HFFc6 (cell line): ENCODE measurements around the gene APOM. TPM values are rescaled to one million over a fixed set of nuclear protein-coding genes. Genes with fewer than 3 reads are reported as not detected.
A peak's percentile ranks its signal among the peaks of the same experiment; 100 is the strongest.

Source experiments
- DNase-seq: peaks from one replicate; pipeline ENCODE4 v3.0.0-alpha.2; 2018
- H3K27ac Mint-ChIP-seq: 2 replicates; pipeline ENCODE4 v1.8.0; 2020; ENCODE audit warnings: mild to moderate bottlenecking, mixed read lengths
- H3K27me3 Mint-ChIP-seq: 2 replicates; pipeline ENCODE4 v1.8.0; 2021; ENCODE audit warnings: mild to moderate bottlenecking, moderate library complexity, mixed read lengths; ENCODE audit not compliant: insufficient read depth
- H3K36me3 Mint-ChIP-seq: 2 replicates; pipeline ENCODE4 v1.8.0; 2021; ENCODE audit warnings: low read depth, mixed read lengths
- H3K4me1 Mint-ChIP-seq: 2 replicates; pipeline ENCODE4 v1.8.0; 2020; ENCODE audit warnings: low read depth, mixed read lengths
- H3K4me3 Mint-ChIP-seq: 2 replicates; pipeline ENCODE4 v1.8.0; 2020; ENCODE audit warnings: mild to moderate bottlenecking, moderate library complexity, mixed read lengths
- H3K9me3 Mint-ChIP-seq: 2 replicates; pipeline ENCODE4 v1.8.0; 2020; ENCODE audit warnings: mild to moderate bottlenecking, mixed read lengths
- total RNA-seq, 6 experiments: library from RNA; stranded (reverse); fragmentation: NEBNext Ultra II Directional; extraction: Animal tissue kit (Norgen Biotek cat#: 25700); gene quantifications; 2 replicates in 1 of 6; 3 replicates in 5 of 6; pipeline ENCODE4 v1.2.3, GENCODE V29; 2021
- TF ChIP-seq, protein P1 (sequence below): fragments of 200-600 bp; sonication (generic); IDR thresholded peaks from 2 replicates; pipeline ENCODE4 v1.5.0; 2021; ENCODE audit warnings: antibody characterized with exemption, mild to moderate bottlenecking

The APOM gene
- total RNA-seq, 6 experiments from 2014 or later: 2.4 to 4.3 (median 2.8) TPM

GRCh38 chr6:31639043-31639442 lies 16.7 kb upstream of the APOM start:
- Mint-ChIP-seq H3K9me3 (no peaks in the 10 kb centered on the region), H3K27ac (peak overlapping the region; percentile 91), H3K4me1 (peaks cover 54% of the 10 kb centered on the region), H3K4me3 (no peak overlapping the region; the same call in 1 of the 2 replicates), H3K36me3 (peaks cover 50% of the 10 kb centered on the region), H3K27me3 (peaks cover 7% of the 10 kb centered on the region)
- TF ChIP-seq, protein P1, sequence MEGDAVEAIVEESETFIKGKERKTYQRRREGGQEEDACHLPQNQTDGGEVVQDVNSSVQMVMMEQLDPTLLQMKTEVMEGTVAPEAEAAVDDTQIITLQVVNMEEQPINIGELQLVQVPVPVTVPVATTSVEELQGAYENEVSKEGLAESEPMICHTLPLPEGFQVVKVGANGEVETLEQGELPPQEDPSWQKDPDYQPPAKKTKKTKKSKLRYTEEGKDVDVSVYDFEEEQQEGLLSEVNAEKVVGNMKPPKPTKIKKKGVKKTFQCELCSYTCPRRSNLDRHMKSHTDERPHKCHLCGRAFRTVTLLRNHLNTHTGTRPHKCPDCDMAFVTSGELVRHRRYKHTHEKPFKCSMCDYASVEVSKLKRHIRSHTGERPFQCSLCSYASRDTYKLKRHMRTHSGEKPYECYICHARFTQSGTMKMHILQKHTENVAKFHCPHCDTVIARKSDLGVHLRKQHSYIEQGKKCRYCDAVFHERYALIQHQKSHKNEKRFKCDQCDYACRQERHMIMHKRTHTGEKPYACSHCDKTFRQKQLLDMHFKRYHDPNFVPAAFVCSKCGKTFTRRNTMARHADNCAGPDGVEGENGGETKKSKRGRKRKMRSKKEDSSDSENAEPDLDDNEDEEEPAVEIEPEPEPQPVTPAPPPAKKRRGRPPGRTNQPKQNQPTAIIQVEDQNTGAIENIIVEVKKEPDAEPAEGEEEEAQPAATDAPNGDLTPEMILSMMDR: no peak
- no peak for DNase-seq

DNA sequence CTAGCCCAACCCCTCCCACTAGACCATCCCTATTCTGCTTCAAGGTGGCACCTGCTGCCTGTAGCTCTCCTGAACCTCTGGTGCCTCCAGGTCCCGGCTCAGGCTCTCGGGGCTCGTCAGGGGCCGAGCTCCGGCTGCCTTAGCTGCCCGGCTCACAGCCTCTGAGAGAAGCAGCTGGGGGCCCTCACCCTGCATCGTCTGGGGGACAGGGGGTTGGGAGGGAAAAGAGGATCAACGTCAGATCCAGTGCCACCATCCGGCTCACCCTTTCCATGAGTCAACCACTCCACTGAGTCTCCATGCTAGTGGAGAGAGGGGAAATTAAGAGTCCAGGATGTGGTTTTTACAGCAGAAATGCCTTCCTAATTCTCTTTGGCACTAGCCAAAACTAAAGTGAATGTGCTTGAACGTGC lies 16.2 kb upstream of the APOM start:
- peaks cover 50% of the 10 kb centered on the region for H3K4me1 Mint-ChIP-seq
- peaks cover 7% of the 10 kb centered on the region for H3K27me3 Mint-ChIP-seq
- TF ChIP-seq, protein P1: no peak
- H3K36me3 Mint-ChIP-seq: peaks cover 48% of the 10 kb centered on the region
- peak overlapping the region; percentile 91 for H3K27ac Mint-ChIP-seq
- H3K4me3 Mint-ChIP-seq: peak overlapping the region; percentile 37
- DNase-seq: peak; percentile 65
- H3K9me3 Mint-ChIP-seq: no peaks in the 10 kb centered on the region

DNA sequence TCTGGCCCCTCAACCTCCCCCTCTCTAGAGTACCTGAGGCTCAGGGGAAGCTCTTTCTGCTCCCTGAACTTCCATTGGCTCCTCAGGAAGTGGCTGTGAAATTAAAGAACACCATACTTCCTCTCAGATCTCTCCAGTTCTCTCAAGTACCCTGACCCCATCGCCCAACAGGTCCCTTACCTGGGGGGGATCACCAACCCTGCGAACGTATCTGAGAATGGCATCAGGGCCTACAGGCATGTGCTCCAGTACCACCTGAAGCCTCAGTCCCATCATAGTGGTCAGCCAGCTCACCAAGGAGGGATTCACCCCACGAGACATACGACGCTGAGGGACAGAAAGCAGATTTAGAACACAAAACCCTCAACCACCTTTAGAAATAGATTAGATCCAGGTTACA lies 15.1 kb upstream of the APOM start:
- TF ChIP-seq, protein P1: no peak
- H3K9me3 Mint-ChIP-seq: no peaks in the 10 kb centered on the region
- no peak for DNase-seq
- no peak overlapping the region for H3K4me3 Mint-ChIP-seq
- H3K36me3 Mint-ChIP-seq: peaks cover 43% of the 10 kb centered on the region
- H3K27ac Mint-ChIP-seq: peak overlapping the region; percentile 91
- peaks cover 44% of the 10 kb centered on the region for H3K4me1 Mint-ChIP-seq
- peaks cover 7% of the 10 kb centered on the region for H3K27me3 Mint-ChIP-seq

- Mint-ChIP-seq H3K4me3 (no peak overlapping the region), H3K27ac (peak overlapping the region; percentile 91), H3K27me3 (peaks cover 6% of the 10 kb centered on the region), H3K9me3 (no peaks in the 10 kb centered on the region), H3K36me3 (peaks cover 37% of the 10 kb centered on the region), H3K4me1 (peaks cover 40% of the 10 kb centered on the region)
- TF ChIP-seq, protein P1: no peak
- DNase-seq: no peak
Observed at GRCh38 chr6:31641370-31641769, 14.3 kb upstream of the APOM start.

DNA sequence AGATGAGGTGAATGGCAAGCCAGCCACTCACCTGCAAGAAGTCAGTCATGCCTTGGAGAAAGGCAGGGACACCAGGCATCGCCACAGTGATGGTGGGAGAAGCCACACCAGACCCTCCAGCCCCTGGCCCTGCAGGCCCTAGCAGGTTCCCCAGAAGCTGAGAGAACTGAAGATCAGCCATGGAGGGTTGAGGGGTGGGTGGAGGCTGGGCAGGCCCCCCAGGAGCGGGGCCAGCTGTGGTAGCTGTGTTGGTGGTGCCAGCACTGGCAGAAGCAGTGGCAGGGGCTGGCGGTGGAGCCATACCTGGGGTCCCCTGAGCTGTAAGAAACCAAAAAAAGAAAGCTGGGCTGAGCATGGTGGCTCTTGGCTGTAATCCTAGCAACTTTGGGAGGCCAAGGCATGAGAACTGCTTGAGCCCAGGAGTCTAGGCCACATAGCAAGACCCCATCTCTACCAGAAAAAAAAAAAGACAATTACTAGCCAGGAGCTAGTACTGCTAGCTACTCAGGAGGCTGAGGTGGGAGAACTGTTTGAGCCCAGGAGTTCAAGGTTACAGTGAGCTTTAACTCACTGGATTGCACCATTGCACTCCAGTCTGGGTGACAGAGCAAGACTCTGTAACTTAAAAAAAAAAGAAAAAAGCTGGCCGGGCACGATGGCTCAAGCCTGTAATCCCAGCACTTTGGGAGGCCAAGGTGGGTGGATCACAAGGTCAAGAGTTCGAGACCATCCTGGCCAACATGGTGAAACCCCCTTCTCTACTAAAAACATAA lies 12.7 kb upstream of the APOM start:
- H3K4me3 Mint-ChIP-seq: no peak overlapping the region
- TF ChIP-seq, protein P1: no peak
- no peak overlapping the region for H3K27ac Mint-ChIP-seq
- H3K36me3 Mint-ChIP-seq: peaks cover 24% of the 10 kb centered on the region
- peaks cover 28% of the 10 kb centered on the region for H3K4me1 Mint-ChIP-seq
- DNase-seq: no peak
- peaks cover 6% of the 10 kb centered on the region for H3K27me3 Mint-ChIP-seq
- no peaks in the 10 kb centered on the region for H3K9me3 Mint-ChIP-seq
